Fibroblast of lung (primary cell): ENCODE measurements around the gene ANXA9.

ENCODE experiments used
- CTCF ChIP-seq, 2 donors: IDR thresholded peaks in 1 of 2; conservative IDR thresholded peaks in 1 of 2; 1 replicate in 1 of 2; 2 replicates in 1 of 2; pipeline ENCODE4 v1.5.1; 2011 to 2012; ENCODE audit warnings: low read length in 2 of 2, control low read depth in 1 of 2, inconsistent platforms in 1 of 2, low read depth in 1 of 2, mild to moderate bottlenecking in 1 of 2
- EZH2 ChIP-seq: IDR thresholded peaks from 2 replicates; pipeline ENCODE4 v1.5.1; 2012; ENCODE audit warnings: low read length, control low read depth, mild to moderate bottlenecking; ENCODE audit errors: missing control alignments

DNA sequence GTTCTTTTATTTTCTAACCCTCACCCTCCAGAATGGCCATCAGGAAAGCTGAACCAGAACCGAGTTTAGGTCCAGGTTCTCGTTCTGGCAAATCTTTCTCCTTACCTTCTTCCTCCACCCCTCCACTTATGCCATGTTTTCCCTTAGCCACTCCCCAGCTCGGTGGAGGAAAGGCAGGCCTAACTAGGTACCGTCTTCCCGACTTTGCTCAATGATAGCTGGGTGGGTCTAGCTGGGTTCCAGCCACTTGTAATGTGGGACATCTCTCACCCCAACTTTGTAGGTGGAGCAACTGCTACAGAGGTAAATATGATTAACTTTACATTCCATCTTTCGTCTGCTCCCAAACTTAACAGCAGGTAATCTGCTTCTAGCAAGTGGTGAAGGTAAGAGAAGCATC lies 54.9 kb downstream of the ANXA9 start:
- TF ChIP-seq CTCF (conservative IDR thresholded peaks at IDR 0.05 in 1 of 2, IDR thresholded peaks at IDR 0.05 in 1 of 2; ENCODE audit: low read depth in 1 of 2, low read length in 2 of 2) (no peak), EZH2 (no peak)
